ENCODE measurements around the gene CASQ1. TPM values are rescaled to one million over a fixed set of nuclear protein-coding genes. Genes with fewer than 3 reads are reported as not detected.

The CASQ1 gene
- total RNA-seq, 2 experiments from 2014 or later = not detected

DNA sequence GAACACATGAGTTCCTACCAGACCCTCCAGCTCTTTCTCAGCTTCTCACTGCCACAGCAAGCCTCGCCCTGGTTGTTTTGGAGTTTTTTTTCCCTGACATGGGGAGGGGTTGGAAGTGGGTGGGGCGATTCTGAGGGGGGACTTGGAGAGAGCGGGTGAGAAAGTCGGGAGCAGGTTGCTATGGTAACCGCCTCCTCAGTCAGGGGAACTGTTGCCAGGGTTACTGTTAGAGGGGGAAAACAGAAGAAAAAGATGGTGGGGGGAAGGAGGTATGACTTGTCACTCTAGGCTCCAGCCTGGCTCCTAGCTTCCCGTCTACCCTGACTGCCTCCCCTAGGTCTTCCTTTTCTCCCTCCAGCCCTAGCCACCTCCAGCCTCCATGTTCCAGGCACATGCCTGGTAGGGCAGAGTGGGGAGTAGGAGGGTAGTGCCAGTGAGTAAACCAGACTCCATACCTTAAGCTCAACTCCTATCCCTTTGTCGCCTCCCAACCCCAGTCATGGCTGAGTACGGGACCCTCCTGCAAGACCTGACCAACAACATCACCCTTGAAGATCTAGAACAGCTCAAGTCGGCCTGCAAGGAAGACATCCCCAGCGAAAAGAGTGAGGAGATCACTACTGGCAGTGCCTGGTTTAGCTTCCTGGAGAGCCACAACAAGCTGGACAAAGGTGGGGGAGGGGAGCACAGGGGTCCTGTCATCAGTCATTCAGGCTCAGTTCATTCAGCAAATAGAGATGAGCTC, 20.8 kb downstream of the CASQ1 start:
- H3K9me3 Mint-ChIP-seq (ENCODE audit: low read depth) = no peaks in the 10 kb centered on the region
- ChIA-PET POLR2A (no interaction called here), CTCF (interaction anchor here (0.7 to 1.5 kb wide), 3 partner anchors 41 to 160 kb away, joined by 3 to 5 read pairs (median 3); no protein-coding TSS in a partner anchor)
- H3K36me3 Mint-ChIP-seq (ENCODE audit: low read depth) = peaks cover 42% of the 10 kb centered on the region
- intact Hi-C loops (cut with DNase I, micrococcal nuclease) = no loop called here
- H3K4me1 Mint-ChIP-seq = peaks cover 36% of the 10 kb centered on the region
- H3K27me3 Mint-ChIP-seq = no peaks in the 10 kb centered on the region
- DNase-seq (no peak), ATAC-seq (no peak)
- H3K27ac Mint-ChIP-seq = no peak overlapping the region
- no peak overlapping the region for H3K4me3 Mint-ChIP-seq

DNA sequence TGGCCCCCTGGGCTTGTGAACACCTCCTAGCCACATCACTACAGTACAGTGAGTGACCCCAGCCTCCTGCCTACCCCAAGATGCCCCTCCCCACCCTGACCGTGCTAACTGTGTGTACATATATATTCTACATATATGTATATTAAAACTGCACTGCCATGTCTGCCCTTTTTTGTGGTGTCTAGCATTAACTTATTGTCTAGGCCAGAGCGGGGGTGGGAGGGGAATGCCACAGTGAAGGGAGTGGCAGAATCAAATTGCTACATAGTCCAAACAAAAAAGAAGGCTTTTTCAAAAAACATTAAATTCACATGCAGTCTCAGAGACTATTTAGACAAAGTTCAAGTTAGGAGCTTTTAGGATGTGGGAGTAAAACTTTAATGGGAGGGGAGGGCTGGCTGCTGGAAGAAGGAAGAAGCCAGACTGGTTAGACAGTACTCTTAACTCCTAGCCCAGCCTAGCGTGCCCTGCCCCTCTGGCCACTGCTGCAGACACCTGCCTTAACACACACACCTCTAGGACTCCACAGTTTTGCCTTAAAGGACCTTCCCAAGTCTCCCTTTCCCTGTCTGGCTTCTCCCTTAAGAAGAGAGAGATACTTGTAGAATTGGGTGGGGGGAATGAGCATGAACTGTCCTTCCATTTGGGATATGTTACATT, 24.2 kb downstream of the CASQ1 start:
- POLR2A ChIA-PET = no interaction called here
- intact Hi-C loops (cut with DNase I, micrococcal nuclease) = no loop called here
- no peaks in the 10 kb centered on the region for H3K9me3 Mint-ChIP-seq (ENCODE audit: low read depth)
- no peak for DNase-seq
- peaks cover 36% of the 10 kb centered on the region for H3K36me3 Mint-ChIP-seq (ENCODE audit: low read depth)
- CTCF ChIA-PET = no interaction called here
- no peak overlapping the region for H3K4me3 Mint-ChIP-seq
- no peak overlapping the region for H3K27ac Mint-ChIP-seq
- no peaks in the 10 kb centered on the region for H3K27me3 Mint-ChIP-seq
- peaks cover 9% of the 10 kb centered on the region for H3K4me1 Mint-ChIP-seq
- ATAC-seq = no peak

DNA sequence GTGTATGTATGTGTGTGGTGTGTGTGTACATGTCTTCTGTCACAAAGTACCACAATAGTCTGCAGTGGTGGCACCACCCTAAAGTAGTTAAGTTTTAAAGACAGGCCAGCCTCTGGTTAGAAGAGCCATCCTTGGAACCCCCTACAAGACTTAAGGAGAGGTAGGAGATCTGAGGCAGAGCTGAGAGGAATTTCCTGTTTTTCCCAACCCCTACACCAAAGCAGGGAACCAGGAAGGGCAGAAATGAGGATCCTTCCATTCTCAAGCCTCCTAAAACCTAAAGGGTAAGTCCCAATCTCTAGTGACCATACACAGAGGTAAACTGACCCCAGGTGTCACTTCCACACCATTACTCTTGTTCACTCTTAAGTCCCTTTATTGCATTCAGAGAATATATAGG, 25.9 kb downstream of the CASQ1 start:
- no peaks in the 10 kb centered on the region for H3K4me1 Mint-ChIP-seq
- DNase-seq (no peak), ATAC-seq (no peak)
- CTCF ChIA-PET = no interaction called here
- peaks cover 45% of the 10 kb centered on the region for H3K36me3 Mint-ChIP-seq (ENCODE audit: low read depth)
- H3K27me3 Mint-ChIP-seq = no peaks in the 10 kb centered on the region
- intact Hi-C loops (cut with DNase I, micrococcal nuclease) = no loop called here
- no peak overlapping the region for H3K4me3 Mint-ChIP-seq
- POLR2A ChIA-PET = no interaction called here
- H3K9me3 Mint-ChIP-seq (ENCODE audit: low read depth) = no peaks in the 10 kb centered on the region
- H3K27ac Mint-ChIP-seq = no peak overlapping the region

DNA sequence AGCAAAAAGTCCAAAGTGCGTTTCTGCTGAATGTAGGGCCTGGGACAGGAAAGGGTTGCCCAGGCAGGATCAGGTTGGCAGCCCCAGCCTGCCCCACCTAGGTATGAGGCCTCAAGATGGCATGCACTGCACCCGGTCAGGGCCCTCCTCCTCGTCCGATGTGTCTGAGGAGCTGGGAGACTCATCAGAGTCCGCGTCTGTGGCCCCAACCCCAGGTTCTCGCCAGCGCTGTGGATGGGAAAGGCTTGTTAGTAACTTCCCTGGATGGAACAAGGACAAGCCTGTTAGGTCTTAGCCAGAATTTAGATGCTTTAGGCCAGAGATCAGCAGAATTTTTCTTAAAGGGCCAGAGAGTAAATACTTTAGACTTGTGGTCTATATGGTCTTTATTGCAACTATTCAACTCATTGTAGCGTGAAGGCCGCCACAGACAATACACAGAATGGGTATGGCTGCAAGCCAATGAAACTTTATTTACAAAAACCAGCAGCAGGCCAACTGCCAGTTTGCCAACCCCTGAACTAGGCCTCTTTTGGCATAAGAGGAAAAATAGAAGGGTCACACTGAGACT, 27.2 kb downstream of the CASQ1 start:
- Mint-ChIP-seq H3K4me3 (no peak overlapping the region), H3K36me3 (ENCODE audit: low read depth) (peaks cover 45% of the 10 kb centered on the region), H3K27me3 (no peaks in the 10 kb centered on the region), H3K27ac (peak overlapping the region; percentile 21), H3K4me1 (no peaks in the 10 kb centered on the region), H3K9me3 (ENCODE audit: low read depth) (no peaks in the 10 kb centered on the region)
- no peak for ATAC-seq
- no peak for DNase-seq
- ChIA-PET CTCF (interaction anchor here (0.7 kb wide), 1 partner anchor 116 kb away, joined by 3 read pairs; no protein-coding TSS in a partner anchor), POLR2A (no interaction called here)
- intact Hi-C loops (cut with DNase I, micrococcal nuclease) = no loop called here

DNA sequence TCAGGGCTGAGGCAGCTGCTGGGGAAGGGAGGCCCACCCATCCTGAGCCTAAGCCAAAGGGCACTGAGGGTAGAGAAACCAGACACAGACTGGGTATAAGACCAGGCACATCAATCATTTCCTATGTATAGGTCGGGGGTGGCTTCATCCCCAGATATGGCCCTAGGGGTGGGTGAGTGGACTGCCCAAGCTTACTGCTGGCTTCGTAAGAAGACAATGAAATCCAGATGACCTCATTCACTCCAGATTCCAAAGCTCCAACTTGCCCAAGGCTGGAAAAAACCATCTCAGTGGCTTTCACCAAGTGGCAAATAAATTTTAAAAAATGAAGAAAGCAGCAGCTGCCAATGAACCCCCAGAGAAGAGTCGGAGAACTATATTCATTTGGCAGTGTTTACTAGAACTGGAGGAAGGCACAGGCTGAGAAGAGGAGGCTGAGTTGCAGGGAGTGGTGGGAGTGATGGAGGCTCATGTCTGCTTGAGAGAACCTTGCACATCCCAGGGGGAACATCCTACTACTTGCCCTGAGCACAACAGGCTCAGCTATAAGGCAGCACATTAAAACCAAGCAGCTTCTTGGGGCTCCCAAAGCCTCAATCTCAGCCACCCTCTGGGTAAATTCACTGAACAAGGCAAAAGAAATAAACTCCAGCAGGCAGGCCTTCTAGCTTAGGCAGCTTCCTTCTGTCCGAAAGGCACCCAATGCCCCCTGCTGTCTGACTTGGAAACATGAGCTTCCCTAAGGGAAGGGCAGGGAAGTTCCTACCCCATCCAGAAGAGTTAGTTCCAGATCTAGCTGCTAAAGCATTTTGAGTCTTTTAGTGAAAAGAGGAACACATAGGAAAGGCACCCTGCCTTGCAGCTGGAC, 28.9 kb downstream of the CASQ1 start:
- Mint-ChIP-seq H3K36me3 (ENCODE audit: low read depth) (peaks cover 41% of the 10 kb centered on the region), H3K4me3 (no peak overlapping the region), H3K4me1 (no peaks in the 10 kb centered on the region), H3K9me3 (ENCODE audit: low read depth) (no peaks in the 10 kb centered on the region), H3K27me3 (no peaks in the 10 kb centered on the region), H3K27ac (no peak overlapping the region)
- ChIA-PET CTCF (interaction anchor here (0.6 to 1.9 kb wide), 15 partner anchors 9 to 134 kb away, joined by 3 to 7 read pairs (median 4); no protein-coding TSS in a partner anchor), POLR2A (interaction anchor here (0.7 kb wide), 1 partner anchor 47 kb away, joined by 3 read pairs; no protein-coding TSS in a partner anchor)
- DNase-seq (no peak), ATAC-seq (no peak)
- intact Hi-C loops (cut with DNase I, micrococcal nuclease) = no loop called here

DNA sequence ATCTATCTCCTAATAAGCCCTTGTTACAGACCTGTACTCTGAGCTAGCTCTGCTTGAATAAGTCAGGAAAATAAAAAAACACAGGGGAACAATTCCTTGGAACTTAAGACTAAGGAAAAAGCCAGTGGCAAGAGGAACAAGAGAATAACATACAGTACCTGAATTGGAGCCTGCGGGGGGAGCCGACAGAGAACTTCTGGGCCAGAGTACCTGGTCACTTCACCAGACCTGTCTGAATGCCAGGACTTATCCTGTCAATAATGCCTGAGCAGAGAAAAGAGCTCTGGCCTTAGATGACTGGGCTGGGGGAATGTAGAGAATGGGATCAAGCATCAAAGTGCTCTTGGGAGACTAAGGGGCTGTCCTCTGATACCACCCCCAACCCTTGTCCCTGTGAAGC, 29.9 kb downstream of the CASQ1 start:
- no peaks in the 10 kb centered on the region for H3K9me3 Mint-ChIP-seq (ENCODE audit: low read depth)
- no peak overlapping the region for H3K4me3 Mint-ChIP-seq
- ATAC-seq (no peak), DNase-seq (no peak)
- POLR2A ChIA-PET = interaction anchor here (0.5 to 0.7 kb wide), 2 partner anchors 29 to 48 kb away, joined by 3 to 6 read pairs; no protein-coding TSS in a partner anchor
- H3K4me1 Mint-ChIP-seq = no peaks in the 10 kb centered on the region
- peaks cover 46% of the 10 kb centered on the region for H3K36me3 Mint-ChIP-seq (ENCODE audit: low read depth)
- no peak overlapping the region for H3K27ac Mint-ChIP-seq
- intact Hi-C loops (cut with DNase I, micrococcal nuclease) = no loop called here
- CTCF ChIA-PET = interaction anchor here (0.6 to 1.9 kb wide), 6 partner anchors 8 to 135 kb away, joined by 3 to 8 read pairs (median 6); no protein-coding TSS in a partner anchor
- H3K27me3 Mint-ChIP-seq = no peaks in the 10 kb centered on the region

DNA sequence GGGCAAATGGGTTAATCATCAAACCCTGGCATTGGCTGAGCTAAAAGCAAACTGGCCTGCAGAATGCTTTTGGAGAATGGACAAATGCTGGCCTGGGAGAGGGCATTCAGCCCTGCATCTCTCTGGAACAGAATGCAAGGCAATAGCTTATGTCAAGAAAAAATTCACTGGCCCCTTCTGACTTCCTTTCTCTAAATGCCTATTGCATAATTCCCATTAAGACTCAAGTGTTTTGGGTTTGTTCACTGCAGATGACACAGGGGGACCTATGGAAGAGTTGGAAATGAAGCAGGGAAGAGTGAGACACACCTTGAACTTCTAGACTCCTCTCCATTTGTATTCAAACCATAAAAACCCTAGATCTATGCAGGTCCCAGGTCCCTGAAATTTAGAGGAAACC, 30.7 kb downstream of the CASQ1 start:
- H3K27me3 Mint-ChIP-seq = no peaks in the 10 kb centered on the region
- DNase-seq (no peak), ATAC-seq (no peak)
- ChIA-PET CTCF (interaction anchor here (0.5 to 1.7 kb wide), 5 partner anchors 12 to 71 kb away, joined by 3 to 8 read pairs (median 4); no protein-coding TSS in a partner anchor), POLR2A (no interaction called here)
- H3K4me3 Mint-ChIP-seq = no peak overlapping the region
- peak overlapping the region; percentile 33 for H3K27ac Mint-ChIP-seq
- intact Hi-C loops (cut with DNase I, micrococcal nuclease) = no loop called here
- H3K9me3 Mint-ChIP-seq (ENCODE audit: low read depth) = no peaks in the 10 kb centered on the region
- peaks cover 48% of the 10 kb centered on the region for H3K36me3 Mint-ChIP-seq (ENCODE audit: low read depth)
- no peaks in the 10 kb centered on the region for H3K4me1 Mint-ChIP-seq

DNA sequence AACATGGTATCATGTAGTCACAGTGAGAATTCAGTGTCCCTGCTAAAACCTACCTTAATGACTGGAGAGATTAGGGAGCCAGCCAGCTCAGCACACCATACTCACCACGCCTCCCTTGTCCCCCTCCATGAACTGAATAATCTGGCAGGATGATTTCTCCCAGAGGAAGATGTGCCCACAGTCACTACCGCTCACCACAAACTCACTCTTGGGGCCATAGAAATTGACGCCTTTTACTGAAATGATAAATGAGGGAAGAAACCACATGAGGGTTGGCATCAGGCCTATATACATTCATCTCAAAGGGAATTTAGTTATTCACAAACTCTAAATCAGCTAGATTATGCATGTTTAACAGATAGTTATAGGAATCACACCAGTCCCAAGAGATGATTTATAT, 32.2 kb downstream of the CASQ1 start:
- intact Hi-C loops (cut with DNase I, micrococcal nuclease) = no loop called here
- Mint-ChIP-seq H3K4me1 (no peaks in the 10 kb centered on the region), H3K27me3 (no peaks in the 10 kb centered on the region), H3K36me3 (ENCODE audit: low read depth) (peaks cover 43% of the 10 kb centered on the region), H3K9me3 (ENCODE audit: low read depth) (no peaks in the 10 kb centered on the region), H3K27ac (no peak overlapping the region), H3K4me3 (no peak overlapping the region)
- ChIA-PET POLR2A (no interaction called here), CTCF (interaction anchor here (0.6 kb wide), 1 partner anchor 40 kb away, joined by 3 read pairs; no protein-coding TSS in a partner anchor)
- ATAC-seq (no peak), DNase-seq (no peak)

DNA sequence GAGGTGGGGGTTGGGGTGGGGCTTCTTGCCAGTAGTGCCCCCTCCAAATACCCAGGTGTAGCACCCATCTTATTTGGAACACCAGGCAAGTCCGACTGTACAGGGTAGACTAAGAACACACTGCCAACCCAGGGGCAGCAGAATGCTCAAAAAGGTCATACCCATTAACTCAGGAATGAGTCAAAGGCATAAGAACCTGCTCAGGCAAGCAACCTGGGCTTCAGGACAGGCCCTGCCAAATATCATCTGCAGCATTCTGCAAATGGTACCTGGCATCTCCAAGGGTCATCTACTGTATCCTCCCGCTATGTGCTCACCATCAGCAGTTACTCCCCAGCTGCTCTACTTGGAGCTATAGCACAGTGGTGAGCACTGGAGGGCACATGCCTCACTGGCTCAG, 34.2 kb downstream of the CASQ1 start:
- ChIA-PET POLR2A (interaction anchor here (1.1 kb wide), 1 partner anchor 12 kb away, joined by 3 read pairs; no protein-coding TSS in a partner anchor), CTCF (interaction anchor here (1.1 to 1.3 kb wide), 2 partner anchors 28 to 179 kb away, joined by 3 to 6 read pairs; no protein-coding TSS in a partner anchor)
- no peak for ATAC-seq
- no peak overlapping the region for H3K4me3 Mint-ChIP-seq
- no peak for DNase-seq
- H3K36me3 Mint-ChIP-seq (ENCODE audit: low read depth) = peaks cover 50% of the 10 kb centered on the region
- H3K4me1 Mint-ChIP-seq = no peaks in the 10 kb centered on the region
- intact Hi-C loops (cut with DNase I, micrococcal nuclease) = no loop called here
- H3K9me3 Mint-ChIP-seq (ENCODE audit: low read depth) = no peaks in the 10 kb centered on the region
- no peak overlapping the region for H3K27ac Mint-ChIP-seq
- no peaks in the 10 kb centered on the region for H3K27me3 Mint-ChIP-seq

DNA sequence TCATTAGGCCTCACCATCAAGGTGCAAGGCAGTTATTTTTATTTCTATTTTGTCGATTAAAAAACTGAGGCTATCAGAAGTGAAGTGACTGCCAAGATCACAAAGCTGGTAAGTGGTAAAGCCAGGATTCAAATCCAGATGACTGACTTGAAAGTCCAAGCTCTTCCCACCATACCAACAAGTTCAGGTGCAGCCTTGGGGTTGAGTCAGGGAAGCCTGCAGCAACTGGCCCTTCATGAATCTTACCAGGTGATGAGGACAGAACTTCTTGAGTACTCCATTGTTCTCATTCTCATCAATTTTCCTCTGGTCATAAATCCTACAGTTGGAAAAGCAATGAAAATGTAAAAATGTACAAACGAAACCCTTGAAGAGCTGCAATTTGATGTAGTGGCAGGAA, 35.0 kb downstream of the CASQ1 start:
- intact Hi-C loops (cut with DNase I, micrococcal nuclease) = no loop called here
- no peak overlapping the region for H3K4me3 Mint-ChIP-seq
- ChIA-PET CTCF (interaction anchor here (1.1 to 1.4 kb wide), 4 partner anchors 17 to 179 kb away, joined by 3 to 6 read pairs (median 4); no protein-coding TSS in a partner anchor), POLR2A (interaction anchor here (1.1 kb wide), 1 partner anchor 13 kb away, joined by 3 read pairs; no protein-coding TSS in a partner anchor)
- H3K27me3 Mint-ChIP-seq = no peaks in the 10 kb centered on the region
- no peaks in the 10 kb centered on the region for H3K9me3 Mint-ChIP-seq (ENCODE audit: low read depth)
- ATAC-seq = no peak
- H3K36me3 Mint-ChIP-seq (ENCODE audit: low read depth) = peaks cover 50% of the 10 kb centered on the region
- no peak for DNase-seq
- H3K4me1 Mint-ChIP-seq = no peaks in the 10 kb centered on the region
- no peak overlapping the region for H3K27ac Mint-ChIP-seq

DNA sequence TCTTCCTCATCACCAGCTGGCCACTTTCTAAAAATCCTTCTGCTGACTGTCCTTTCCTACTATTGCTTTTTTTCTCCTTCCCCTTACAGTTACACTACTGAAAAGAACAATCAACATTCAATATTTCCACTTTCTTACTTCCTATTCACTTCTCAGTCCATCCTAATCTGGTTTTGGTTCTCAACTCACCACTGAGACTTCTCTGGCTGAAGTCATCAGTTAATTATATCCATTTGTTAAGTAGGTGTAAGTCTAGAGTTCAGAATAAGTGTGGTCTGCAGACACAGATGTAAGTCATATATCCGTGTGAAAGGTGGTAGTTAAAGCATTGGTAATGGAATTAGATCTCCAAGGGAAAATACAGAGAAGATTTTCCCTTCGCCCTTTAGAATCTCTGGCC, 36.2 kb downstream of the CASQ1 start:
- no peak overlapping the region for H3K27ac Mint-ChIP-seq
- no peaks in the 10 kb centered on the region for H3K27me3 Mint-ChIP-seq
- POLR2A ChIA-PET = no interaction called here
- intact Hi-C loops (cut with DNase I, micrococcal nuclease) = no loop called here
- H3K4me1 Mint-ChIP-seq = no peaks in the 10 kb centered on the region
- CTCF ChIA-PET = interaction anchor here (1.1 to 2.0 kb wide), 4 partner anchors 18 to 33 kb away, joined by 3 to 6 read pairs (median 4); no protein-coding TSS in a partner anchor
- no peak for ATAC-seq
- no peaks in the 10 kb centered on the region for H3K9me3 Mint-ChIP-seq (ENCODE audit: low read depth)
- no peak for DNase-seq
- peaks cover 52% of the 10 kb centered on the region for H3K36me3 Mint-ChIP-seq (ENCODE audit: low read depth)
- no peak overlapping the region for H3K4me3 Mint-ChIP-seq
